Psoas muscle (tissue), 8 donors: ENCODE data around the gene PSMD1. TPM values are rescaled to one million over a fixed set of nuclear protein-coding genes. Genes with fewer than 3 reads are reported as not detected.

Source experiments
- ATAC-seq, 4 donors: fragments of 200-7000 bp; cut with Tn5 transposase; one replicate each; pipeline ENCODE4 v1.9.1; 2020; ENCODE audit warnings: moderate library complexity in 3 of 4, mild to moderate bottlenecking in 2 of 4
- DNase-seq, 2 donors: peaks; one replicate each; pipeline ENCODE4 v3.0.0-alpha.2; 2020
- H3K27ac ChIP-seq: fragments of 200-600 bp; one replicate; pipeline ENCODE4 v1.8.0; 2022
- H3K27me3 ChIP-seq, 3 donors: fragments of 200-600 bp in 1 of 3; one replicate each; pipeline versions ENCODE4 v1.6.1 to v1.8.0; 2013 to 2022; ENCODE audit warnings: low read length in 2 of 3, mild to moderate bottlenecking in 2 of 3, moderate library complexity in 1 of 3; ENCODE audit not compliant: insufficient read depth in 3 of 3
- H3K36me3 ChIP-seq, 2 donors: fragments of 200-600 bp in 1 of 2; one replicate each; pipeline versions ENCODE4 v1.6.1 to v1.8.0; 2013 to 2022; ENCODE audit warnings: low read depth in 1 of 2, mild to moderate bottlenecking in 1 of 2, moderate library complexity in 1 of 2; ENCODE audit not compliant: insufficient read depth in 1 of 2
- H3K4me1 ChIP-seq: fragments of 200-600 bp; one replicate; pipeline ENCODE4 v1.8.0; 2022
- H3K4me3 ChIP-seq: fragments of 200-600 bp; one replicate; pipeline ENCODE4 v1.8.0; 2022; ENCODE audit warnings: mild to moderate bottlenecking
- H3K9me3 ChIP-seq: fragments of 200-600 bp; one replicate; pipeline ENCODE4 v1.8.0; 2022
- CTCF ChIP-seq: fragments of 200-600 bp; IDR thresholded peaks from one replicate; pipeline ENCODE4 v1.8.0; 2022; ENCODE audit warnings: antibody characterized with exemption
- WGBS, 3 donors: extraction: QIAGEN DNeasy Blood & Tissue Kit; methylation state at CpG; one replicate each; pipeline versions ENCODE4 v1.1.6 to v1.1.7; 2013; 5-methylcytosine and 5-hydroxymethylcytosine counted together
- intact Hi-C, 2 donors: fragments of 100-400 bp; cut with DNase I; formaldehyde crosslinking; loops; one replicate each; pipeline versions ENCODE4 v1.11.0 to v1.14.2; 2022
- polyA plus RNA-seq, 3 donors: library from polyadenylated mRNA; stranded (reverse); fragments of 200-250 nt; gene quantifications; one replicate each; pipeline ENCODE4 v1.2.3, GENCODE V29; 2013
- total RNA-seq, 4 donors: library from RNA; stranded (reverse); fragmentation: NEBNext Ultra II Directional in 2 of 4; extraction: Animal tissue kit (Norgen Biotek cat#: 25700) in 2 of 4; gene quantifications; one replicate each; pipeline versions ENCODE4 v1.2.1 to v1.2.4, GENCODE V29; 2021 to 2023
- donor health status: healthy with polysubstance abuse.
- donor health status: DM: no; HTN: no; CAD: no; lungs with moderate emphysema.
- donor health status: Bipolar disorder and iron deficiency.
- donor health status: healthy.
- donor health status: DM: yes; HTN: yes; CAD: no.
- donor health status: DM: no; HTN: no; CAD: no.
- donor health status: DM: no; HTN: no; CAD: no.
- donor health status: DM: yes; HTN: yes; CAD: no.

Gene PSMD1
- total and polyA plus RNA-seq, 7 donors: 74.4 to 170 (median 152) TPM

- no peaks in the 10 kb centered on the region for H3K9me3 ChIP-seq
- H3K4me1 ChIP-seq: no peaks in the 10 kb centered on the region
- no peak for TF ChIP-seq CTCF
- ATAC-seq: no peak
- intact Hi-C loops: no loop called here
- no peak overlapping the region for H3K4me3 ChIP-seq
- 87 to 91% (median 88%) methylated on average over 4 of the region's 4 CpGs for WGBS, 3 donors
- H3K27me3 ChIP-seq: no peaks in the 10 kb centered on the region
- peaks cover 7 to 88% of the 10 kb centered on the region in 2 donors for H3K36me3 ChIP-seq
- H3K27ac ChIP-seq: no peak overlapping the region
- no peak for DNase-seq
These were observed 106.9 kb downstream of the PSMD1 start for GRCh38 chr2:231163414-231164095.

- no peaks in the 10 kb centered on the region for H3K4me1 ChIP-seq
- no peak for ATAC-seq
- H3K27me3 ChIP-seq: no peaks in the 10 kb centered on the region
- intact Hi-C loops: no loop called here
- TF ChIP-seq CTCF: no peak
- no peak overlapping the region for H3K27ac ChIP-seq
- no peaks in the 10 kb centered on the region for H3K9me3 ChIP-seq
- peaks cover 13 to 98% of the 10 kb centered on the region in 2 donors for H3K36me3 ChIP-seq
- WGBS, 3 donors: 75 to 91% (median 79%) methylated on average over 6 of the region's 6 CpGs
- DNase-seq: no peak
- H3K4me3 ChIP-seq: no peak overlapping the region
These were observed 111.2 kb downstream of the PSMD1 start for GRCh38 chr2:231167745-231168459.

GRCh38 chr2:231168460-231169139 lies 111.9 kb downstream of the PSMD1 start:
- H3K27ac ChIP-seq: no peak overlapping the region
- no peaks in the 10 kb centered on the region for H3K27me3 ChIP-seq
- ATAC-seq: peak in 1 of 4 donors; percentile 30
- no peak overlapping the region for H3K4me3 ChIP-seq
- 81 to 85% (median 83%) methylated on average over 4 of the region's 4 CpGs for WGBS, 3 donors
- H3K4me1 ChIP-seq: no peaks in the 10 kb centered on the region
- no peaks in the 10 kb centered on the region for H3K9me3 ChIP-seq
- no peak for DNase-seq
- no peak for TF ChIP-seq CTCF
- peaks cover 17 to 96% of the 10 kb centered on the region in 2 donors for H3K36me3 ChIP-seq
- intact Hi-C loops: no loop called here

- WGBS, 3 donors: 53 to 65% (median 65%) methylated on average over 3 of the region's 3 CpGs
- Histone ChIP-seq H3K27ac (no peak overlapping the region), H3K9me3 (no peaks in the 10 kb centered on the region), H3K36me3 (peaks cover 17 to 94% of the 10 kb centered on the region in 2 donors), H3K4me3 (no peak overlapping the region), H3K27me3 (no peaks in the 10 kb centered on the region), H3K4me1 (no peaks in the 10 kb centered on the region)
- DNase-seq (no peak), ATAC-seq (no peak)
- intact Hi-C loops: no loop called here
- TF ChIP-seq CTCF: no peak
These were observed 112.8 kb downstream of the PSMD1 start for GRCh38 chr2:231169488-231169887.
